CD4-positive, CD25-positive, alpha-beta regulatory T cell (primary cell): ENCODE data around the gene CD7. TPM values are rescaled to one million over a fixed set of nuclear protein-coding genes. Genes with fewer than 3 reads are reported as not detected.

Experiments used
- ATAC-seq, 2 donors: fragments of 150-1000 bp; cut with Tn5 transposase; one replicate each; pipeline ENCODE4 v1.10.0; 2021; ENCODE audit warnings: low read depth in 2 of 2, moderate number of reproducible peaks in 2 of 2, moderate library complexity in 1 of 2
- DNase-seq, 3 donors: peaks; one replicate each; pipeline versions ENCODE4 v3.0.0 to v3.0.0-alpha.2; 2012 to 2022; ENCODE audit warnings: mixed read lengths in 1 of 3
- H3K27ac ChIP-seq: one replicate; pipeline ENCODE4 v1.7.0; 2013; ENCODE audit warnings: mild to moderate bottlenecking, low read length; ENCODE audit not compliant: insufficient read depth, poor library complexity, severe bottlenecking
- H3K27me3 ChIP-seq: one replicate; pipeline ENCODE4 v1.7.0; 2013; ENCODE audit warnings: low read length; ENCODE audit not compliant: control insufficient read depth, insufficient read depth
- H3K36me3 ChIP-seq: one replicate; pipeline ENCODE4 v1.7.0; 2013; ENCODE audit warnings: mild to moderate bottlenecking, low read length, moderate library complexity; ENCODE audit not compliant: control insufficient read depth, insufficient read depth
- H3K4me1 ChIP-seq: 2 replicates; pipeline ENCODE4 v1.7.0; 2013; ENCODE audit warnings: mild to moderate bottlenecking, low read length; ENCODE audit not compliant: insufficient read depth, control insufficient read depth, poor library complexity, severe bottlenecking
- H3K4me3 ChIP-seq: one replicate; pipeline ENCODE4 v1.7.0; 2013; ENCODE audit warnings: low read depth, mild to moderate bottlenecking, low read length, moderate library complexity
- H3K9me3 ChIP-seq, 2 experiments: 1 replicate in 1 of 2; 2 replicates in 1 of 2; pipeline ENCODE4 v1.7.0; 2013; ENCODE audit warnings: low read length in 2 of 2, mild to moderate bottlenecking in 1 of 2, moderate library complexity in 1 of 2; ENCODE audit not compliant: control insufficient read depth in 2 of 2
- H3K27ac Mint-ChIP-seq, 3 donors: one replicate each; pipeline ENCODE4 v1.8.0; 2020 to 2022; ENCODE audit warnings: mild to moderate bottlenecking in 3 of 3, mixed read lengths in 3 of 3, moderate library complexity in 2 of 3
- H3K27me3 Mint-ChIP-seq: one replicate; pipeline ENCODE4 v1.8.0; 2022; ENCODE audit warnings: mild to moderate bottlenecking, mixed read lengths
- H3K36me3 Mint-ChIP-seq: one replicate; pipeline ENCODE4 v1.8.0; 2020; ENCODE audit warnings: mixed read lengths
- H3K4me1 Mint-ChIP-seq, 4 donors: one replicate each; pipeline ENCODE4 v1.8.0; 2020 to 2022; ENCODE audit warnings: mixed read lengths in 4 of 4, mild to moderate bottlenecking in 1 of 4
- H3K4me3 Mint-ChIP-seq, 4 donors: one replicate each; pipeline ENCODE4 v1.8.0; 2020 to 2022; ENCODE audit warnings: mild to moderate bottlenecking in 4 of 4, mixed read lengths in 4 of 4, moderate library complexity in 3 of 4
- H3K9me3 Mint-ChIP-seq, 7 donors: one replicate each; pipeline ENCODE4 v1.8.0; 2020 to 2022; ENCODE audit warnings: mixed read lengths in 7 of 7, mild to moderate bottlenecking in 3 of 7, moderate library complexity in 2 of 7
- polyA plus RNA-seq, 4 donors: library from polyadenylated mRNA; unstranded; fragments of 300-500 nt; fragmentation: Illumina TruSeq; gene quantifications; one replicate each; pipeline ENCODE4 v1.2.3, GENCODE V29; 2021
- total RNA-seq: library from RNA; stranded (reverse); gene quantifications from one replicate; pipeline ENCODE4 v1.2.3, GENCODE V29; 2022

Gene CD7
- total and polyA plus RNA-seq, 5 donors from 2014 or later, result 56.3 to 140 (median 75.4) TPM

GRCh38 chr17:82269882-82270500 is 47.4 kb downstream of the CD7 start:
- peak overlapping the region; percentile 42 for H3K4me3 ChIP-seq
- peaks cover 59% of the 10 kb centered on the region for H3K4me1 ChIP-seq
- H3K36me3 ChIP-seq, result peaks cover 43% of the 10 kb centered on the region
- no peaks in the 10 kb centered on the region for H3K9me3 Mint-ChIP-seq
- H3K36me3 Mint-ChIP-seq, result peaks cover 18% of the 10 kb centered on the region
- H3K4me3 Mint-ChIP-seq, result peak overlapping the region; percentile 76 to 98 (median 90)
- peak overlapping the region; percentile 65 to 95 (median 82) for H3K27ac Mint-ChIP-seq
- no peak for DNase-seq
- no peaks in the 10 kb centered on the region for H3K9me3 ChIP-seq
- peak overlapping the region; percentile 28 for H3K27ac ChIP-seq
- peaks cover 5% of the 10 kb centered on the region for H3K27me3 Mint-ChIP-seq
- no peak for ATAC-seq
- H3K27me3 ChIP-seq, result no peaks in the 10 kb centered on the region
- H3K4me1 Mint-ChIP-seq, result peaks cover 6 to 69% (median 56%) of the 10 kb centered on the region in 4 donors

DNA sequence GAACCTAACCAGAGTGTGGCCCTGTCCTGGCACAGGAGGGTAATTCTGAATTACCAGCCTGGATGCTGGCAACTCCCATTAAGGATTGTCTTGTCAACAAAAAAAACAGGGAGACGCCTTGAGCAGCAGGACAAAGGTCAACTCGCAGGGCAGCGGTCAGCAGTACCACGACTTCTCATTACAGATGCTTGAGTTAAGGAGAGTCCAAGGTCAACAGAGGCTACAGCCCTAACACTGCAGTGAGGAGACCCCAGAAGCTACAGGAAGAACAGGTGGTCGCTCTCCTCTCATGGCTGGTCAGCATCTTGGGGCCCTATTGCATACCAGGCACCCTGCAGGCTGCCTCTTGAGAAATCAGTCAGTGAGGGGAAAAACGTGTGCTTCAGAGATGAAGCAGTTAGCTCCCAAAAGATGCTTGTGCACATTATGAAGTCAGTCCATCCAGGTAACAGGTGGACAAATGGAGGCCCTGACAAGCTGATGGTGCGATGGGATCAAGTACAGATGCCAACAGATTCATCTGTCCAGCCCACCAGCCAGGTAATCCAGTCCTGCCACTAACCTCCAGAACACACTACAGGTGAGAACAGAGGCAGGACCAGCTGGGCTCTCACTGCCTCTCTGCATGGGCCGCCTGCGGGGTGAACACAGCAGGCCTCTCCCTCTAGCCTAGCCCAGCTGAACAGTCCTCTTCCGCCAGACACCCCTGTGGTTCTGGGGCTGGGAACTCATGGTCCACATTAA is 48.1 kb downstream of the CD7 start:
- ATAC-seq, result no peak

GRCh38 chr17:82267575-82268379 is 49.6 kb downstream of the CD7 start:
- Mint-ChIP-seq H3K4me3 (peak overlapping the region; percentile 57 to 95 (median 70)), H3K27me3 (no peaks in the 10 kb centered on the region), H3K4me1 (peaks cover 6 to 73% (median 56%) of the 10 kb centered on the region in 4 donors), H3K27ac (peak overlapping the region; percentile 38 to 85 (median 49)), H3K9me3 (no peaks in the 10 kb centered on the region), H3K36me3 (peaks cover 26% of the 10 kb centered on the region)
- H3K4me1 ChIP-seq, result peaks cover 54% of the 10 kb centered on the region
- ATAC-seq (peak; percentile 43 to 53), DNase-seq (peak in 1 of 3 donors; percentile 19)
- peak overlapping the region; percentile 31 for H3K27ac ChIP-seq
- peaks cover 63% of the 10 kb centered on the region for H3K36me3 ChIP-seq
- H3K4me3 ChIP-seq, result no peak overlapping the region
- no peaks in the 10 kb centered on the region for H3K27me3 ChIP-seq
- no peaks in the 10 kb centered on the region for H3K9me3 ChIP-seq

More for the DNA sequence above, 48.1 kb downstream of the CD7 start:
- Histone ChIP-seq H3K27ac (peak overlapping the region; percentile 14), H3K4me1 (peaks cover 59% of the 10 kb centered on the region), H3K36me3 (peaks cover 49% of the 10 kb centered on the region), H3K27me3 (no peaks in the 10 kb centered on the region), H3K4me3 (no peak overlapping the region), H3K9me3 (no peaks in the 10 kb centered on the region)
- Mint-ChIP-seq H3K27ac (peak overlapping the region; percentile 34 to 95 (median 65)), H3K4me1 (peaks cover 6 to 69% (median 56%) of the 10 kb centered on the region in 4 donors), H3K4me3 (peak overlapping the region; percentile 85 to 98 (median 90)), H3K9me3 (no peaks in the 10 kb centered on the region), H3K27me3 (peaks cover 5% of the 10 kb centered on the region), H3K36me3 (peaks cover 21% of the 10 kb centered on the region)
- DNase-seq, result no peak

GRCh38 chr17:82266142-82266541 is 51.3 kb downstream of the CD7 start:
- Mint-ChIP-seq H3K27ac (peak overlapping the region in 2 of 3 donors; percentile 42 to 61), H3K36me3 (peaks cover 34% of the 10 kb centered on the region)
- H3K4me1 ChIP-seq, result peaks cover 39% of the 10 kb centered on the region

More at GRCh38 chr17:82266142-82266541, 51.3 kb downstream of the CD7 start:
- H3K9me3 Mint-ChIP-seq, result no peaks in the 10 kb centered on the region
- H3K4me3 Mint-ChIP-seq, result no peak overlapping the region
- Histone ChIP-seq H3K4me3 (no peak overlapping the region), H3K27me3 (no peaks in the 10 kb centered on the region), H3K27ac (no peak overlapping the region), H3K9me3 (no peaks in the 10 kb centered on the region), H3K36me3 (peaks cover 72% of the 10 kb centered on the region)
- ATAC-seq (no peak), DNase-seq (no peak)
- peaks cover 0 to 66% (median 46%) of the 10 kb centered on the region in 4 donors for H3K4me1 Mint-ChIP-seq
- H3K27me3 Mint-ChIP-seq, result no peaks in the 10 kb centered on the region

Other genes starting within 250 kb of the CD7 start
- gene FASN, start 219.4 kb downstream of the CD7 start, total RNA-seq, result 153 TPM
- under 1 TPM; 0.23 to 0.93 (median 0.59) TPM for gene FASN, start 219.4 kb downstream of the CD7 start, polyA plus RNA-seq
- 76.6 TPM for gene CCDC57, start 104.8 kb downstream of the CD7 start, total RNA-seq
- 10 to 100 TPM; 27.7 to 38.9 (median 33.7) TPM for gene CCDC57, start 104.8 kb downstream of the CD7 start, polyA plus RNA-seq
- 52.5 TPM for gene SLC16A3, start 88.6 kb downstream of the CD7 start, total RNA-seq
- gene SLC16A3, start 88.6 kb downstream of the CD7 start, polyA plus RNA-seq, result 1 to 10 TPM; 1.5 to 3.3 (median 2.2) TPM
- 333 TPM for gene CSNK1D, start 43.9 kb downstream of the CD7 start, total RNA-seq
- 10 to 100 TPM; 41.2 to 50.3 (median 48.6) TPM for gene CSNK1D, start 43.9 kb downstream of the CD7 start, polyA plus RNA-seq
- 0.52 TPM for gene SECTM1, start 16.2 kb upstream of the CD7 start, total RNA-seq
- gene SECTM1, start 16.2 kb upstream of the CD7 start, polyA plus RNA-seq, result under 1 TPM; 0.38 to 0.91 (median 0.51) TPM
- gene TEX19, start 41.6 kb upstream of the CD7 start, total RNA-seq, result not detected
- gene TEX19, start 41.6 kb upstream of the CD7 start, polyA plus RNA-seq, result not detected
- not detected for gene UTS2R, start 54.2 kb upstream of the CD7 start, total RNA-seq
- not detected for gene UTS2R, start 54.2 kb upstream of the CD7 start, polyA plus RNA-seq
- gene HEXD, start 100.7 kb upstream of the CD7 start, total RNA-seq, result 42.8 TPM
- 10 to 100 TPM in 3 of 4 donors, 1 to 10 TPM in 1; 9.7 to 13.0 (median 11.3) TPM for gene HEXD, start 100.7 kb upstream of the CD7 start, polyA plus RNA-seq
- 13.9 TPM for gene OGFOD3, start 101.0 kb upstream of the CD7 start, total RNA-seq
- gene OGFOD3, start 101.0 kb upstream of the CD7 start, polyA plus RNA-seq, result 10 to 100 TPM; 20.5 to 32.9 (median 24.6) TPM
- 155 TPM for gene CYBC1, start 133.1 kb upstream of the CD7 start, total RNA-seq
- 100 to 1,000 TPM; 174 to 230 (median 203) TPM for gene CYBC1, start 133.1 kb upstream of the CD7 start, polyA plus RNA-seq
- 93.2 TPM for gene NARF, start 141.1 kb upstream of the CD7 start, total RNA-seq
- 100 to 1,000 TPM in 3 of 4 donors, 10 to 100 TPM in 1; 97.0 to 141 (median 114) TPM for gene NARF, start 141.1 kb upstream of the CD7 start, polyA plus RNA-seq
- gene FOXK2, start 202.1 kb upstream of the CD7 start, total RNA-seq, result 55.6 TPM
- gene FOXK2, start 202.1 kb upstream of the CD7 start, polyA plus RNA-seq, result 1 to 10 TPM; 2.2 to 4.9 (median 3.8) TPM